Left lung (tissue), 10 donors: ENCODE measurements around the gene CDIP1. TPM values are rescaled to one million over a fixed set of nuclear protein-coding genes. Genes with fewer than 3 reads are reported as not detected.

Source experiments
- ATAC-seq: fragments of 200-7000 bp; cut with Tn5 transposase; one replicate; pipeline ENCODE4 v1.9.1; 2020; ENCODE audit warnings: moderate library complexity
- DNase-seq, 4 donors: peaks; one replicate each; pipeline ENCODE4 v3.0.0-alpha.2; 2013 to 2020
- H3K27ac ChIP-seq, 2 donors: fragments of 200-600 bp; sonication (generic) in 1 of 2; one replicate each; pipeline versions ENCODE4 v1.5.0 to v1.8.0; 2020 to 2021
- H3K27me3 ChIP-seq, 2 donors: fragments of 200-600 bp; sonication (generic) in 1 of 2; one replicate each; pipeline versions ENCODE4 v1.5.0 to v1.8.0; 2020 to 2021
- H3K36me3 ChIP-seq, 2 donors: fragments of 200-600 bp; sonication (generic) in 1 of 2; one replicate each; pipeline versions ENCODE4 v1.5.0 to v1.8.0; 2020 to 2021
- H3K4me1 ChIP-seq, 2 donors: fragments of 200-600 bp; one replicate each; pipeline ENCODE4 v1.8.0; 2021
- H3K4me3 ChIP-seq, 2 donors: fragments of 200-600 bp; sonication (generic) in 1 of 2; one replicate each; pipeline versions ENCODE4 v1.5.0 to v1.8.0; 2020 to 2021; ENCODE audit warnings: mild to moderate bottlenecking in 1 of 2
- H3K9me3 ChIP-seq, 2 donors: fragments of 200-600 bp; sonication (generic) in 1 of 2; one replicate each; pipeline versions ENCODE4 v1.5.0 to v1.8.0; 2020 to 2021
- intact Hi-C, 2 donors: fragments of 100-400 bp; cut with DNase I; formaldehyde crosslinking; loops; one replicate each; pipeline versions ENCODE4 v1.11.2 to v1.14.2; 2022
- polyA plus RNA-seq, 6 donors: library from polyadenylated mRNA; unstranded; fragments of 120-200 nt; gene quantifications; one replicate each; pipeline ENCODE4 v1.2.1, GENCODE V29; 2013; ENCODE audit not compliant: insufficient read length in 6 of 6
- total RNA-seq, 2 donors: library from RNA; stranded (reverse); fragmentation: NEBNext Ultra II Directional; extraction: Animal tissue kit (Norgen Biotek cat#: 25700); gene quantifications; one replicate each; pipeline ENCODE4 v1.2.1, GENCODE V29; 2021
- TF ChIP-seq, protein P1 (sequence below), 2 donors: fragments of 200-600 bp; sonication (generic) in 1 of 2; IDR thresholded peaks; one replicate each; pipeline versions ENCODE4 v1.5.0 to v1.8.0; 2021; ENCODE audit warnings: antibody characterized with exemption in 2 of 2
- donor health status: DM: no; HTN: yes; CAD: no.
- donor health status: DM: no; HTN: no; CAD: no.

The CDIP1 gene
- total and polyA plus RNA-seq, 8 donors = 18.1 to 27.0 (median 22.6) TPM

DNA sequence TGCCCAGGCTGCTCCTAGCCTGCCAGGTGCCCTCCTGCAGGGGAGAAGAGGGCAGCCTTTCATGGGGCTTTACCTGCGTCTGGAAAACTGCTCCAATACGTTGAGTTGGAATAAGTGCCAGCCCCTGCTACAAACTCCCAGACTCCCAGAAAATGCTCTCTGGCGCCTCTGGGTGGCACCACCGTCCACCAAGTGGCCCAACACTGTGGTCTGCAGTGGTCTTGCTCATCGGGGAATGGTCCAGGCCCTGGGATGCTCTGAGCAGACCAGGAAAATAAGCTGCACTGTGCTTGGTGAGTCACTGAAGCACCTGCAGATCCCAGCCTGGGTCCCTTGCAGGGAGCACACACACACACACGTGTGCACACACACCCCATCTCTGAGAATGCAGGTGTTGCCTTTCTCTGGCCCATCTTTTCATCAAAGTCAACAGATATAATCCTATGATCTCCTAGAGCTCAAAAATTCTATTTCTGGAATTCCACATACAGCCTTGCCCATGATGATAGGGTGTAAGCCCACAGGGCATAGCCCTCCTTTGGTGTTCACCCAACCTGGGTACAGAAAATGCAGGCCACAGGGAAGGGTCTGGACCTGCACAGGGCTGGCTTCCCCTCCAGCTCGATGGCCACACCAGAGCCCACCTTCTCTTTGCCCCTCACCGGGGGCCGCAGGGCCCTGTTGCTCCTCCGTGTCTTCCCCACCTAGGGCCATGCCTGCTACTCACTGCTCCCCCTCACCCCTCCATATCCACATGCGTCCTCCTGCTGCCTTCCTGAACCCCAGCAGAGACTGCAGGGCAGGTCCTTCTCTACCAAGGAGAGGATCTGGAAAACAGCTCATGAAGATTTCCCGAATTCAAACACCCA, 20.5 kb downstream of the CDIP1 start:
- Histone ChIP-seq H3K27me3 (no peaks in the 10 kb centered on the region), H3K4me1 (peaks cover 22 to 47% of the 10 kb centered on the region in 2 donors), H3K36me3 (peaks cover 0 to 10% of the 10 kb centered on the region in 2 donors), H3K4me3 (no peak overlapping the region), H3K9me3 (no peaks in the 10 kb centered on the region), H3K27ac (no peak overlapping the region)
- DNase-seq = peak in 1 of 4 donors; percentile 63
- TF ChIP-seq, protein P1, sequence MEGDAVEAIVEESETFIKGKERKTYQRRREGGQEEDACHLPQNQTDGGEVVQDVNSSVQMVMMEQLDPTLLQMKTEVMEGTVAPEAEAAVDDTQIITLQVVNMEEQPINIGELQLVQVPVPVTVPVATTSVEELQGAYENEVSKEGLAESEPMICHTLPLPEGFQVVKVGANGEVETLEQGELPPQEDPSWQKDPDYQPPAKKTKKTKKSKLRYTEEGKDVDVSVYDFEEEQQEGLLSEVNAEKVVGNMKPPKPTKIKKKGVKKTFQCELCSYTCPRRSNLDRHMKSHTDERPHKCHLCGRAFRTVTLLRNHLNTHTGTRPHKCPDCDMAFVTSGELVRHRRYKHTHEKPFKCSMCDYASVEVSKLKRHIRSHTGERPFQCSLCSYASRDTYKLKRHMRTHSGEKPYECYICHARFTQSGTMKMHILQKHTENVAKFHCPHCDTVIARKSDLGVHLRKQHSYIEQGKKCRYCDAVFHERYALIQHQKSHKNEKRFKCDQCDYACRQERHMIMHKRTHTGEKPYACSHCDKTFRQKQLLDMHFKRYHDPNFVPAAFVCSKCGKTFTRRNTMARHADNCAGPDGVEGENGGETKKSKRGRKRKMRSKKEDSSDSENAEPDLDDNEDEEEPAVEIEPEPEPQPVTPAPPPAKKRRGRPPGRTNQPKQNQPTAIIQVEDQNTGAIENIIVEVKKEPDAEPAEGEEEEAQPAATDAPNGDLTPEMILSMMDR (IDR thresholded peaks at IDR 0.05) = peak in 1 of 2 donors; percentile 35
- peak; percentile 34 for ATAC-seq
- intact Hi-C loops = loop anchor here in 1 of 2 donors (10.0 kb wide), 1 partner anchor 67 kb away; no protein-coding TSS in a partner anchor

DNA sequence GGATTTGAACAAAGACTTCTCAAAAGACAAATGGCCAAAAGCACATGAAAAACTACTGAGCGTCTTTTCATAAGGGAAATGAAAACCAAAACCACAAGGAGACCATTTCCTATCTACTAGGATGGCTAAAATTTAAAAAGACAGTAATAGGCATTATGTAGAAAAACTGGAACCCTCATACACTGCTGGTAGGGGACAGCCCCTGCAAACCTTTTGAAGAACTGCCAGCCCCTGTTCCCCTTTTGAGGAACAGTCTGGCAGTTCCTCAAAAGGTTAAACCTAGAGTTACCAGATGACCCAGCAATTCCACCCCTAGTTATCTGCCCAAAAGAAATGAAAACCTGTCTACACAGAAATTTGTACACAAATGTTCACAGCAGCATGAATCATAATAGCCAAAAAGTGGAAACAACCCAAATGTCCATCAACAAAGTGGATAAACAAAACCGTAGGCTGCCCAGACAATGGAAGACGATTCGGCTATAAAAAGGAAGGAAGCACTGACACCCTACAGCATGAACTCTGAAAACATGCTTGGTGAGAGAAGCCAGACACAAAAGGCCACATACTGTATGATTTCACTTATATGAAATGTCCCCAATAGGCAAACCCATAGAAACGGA, 22.9 kb downstream of the CDIP1 start:
- TF ChIP-seq, protein P1 (IDR thresholded peaks at IDR 0.05) = no peak
- DNase-seq (no peak), ATAC-seq (peak; percentile 43)
- H3K27ac ChIP-seq = peak overlapping the region; percentile 40 to 75
- H3K9me3 ChIP-seq = no peaks in the 10 kb centered on the region
- peaks cover 22 to 53% of the 10 kb centered on the region in 2 donors for H3K4me1 ChIP-seq
- no peaks in the 10 kb centered on the region for H3K27me3 ChIP-seq
- intact Hi-C loops = loop anchor here in 1 of 2 donors (10.0 kb wide), 1 partner anchor 69 kb away; no protein-coding TSS in a partner anchor
- H3K4me3 ChIP-seq = no peak overlapping the region
- peaks cover 0 to 30% of the 10 kb centered on the region in 2 donors for H3K36me3 ChIP-seq

DNA sequence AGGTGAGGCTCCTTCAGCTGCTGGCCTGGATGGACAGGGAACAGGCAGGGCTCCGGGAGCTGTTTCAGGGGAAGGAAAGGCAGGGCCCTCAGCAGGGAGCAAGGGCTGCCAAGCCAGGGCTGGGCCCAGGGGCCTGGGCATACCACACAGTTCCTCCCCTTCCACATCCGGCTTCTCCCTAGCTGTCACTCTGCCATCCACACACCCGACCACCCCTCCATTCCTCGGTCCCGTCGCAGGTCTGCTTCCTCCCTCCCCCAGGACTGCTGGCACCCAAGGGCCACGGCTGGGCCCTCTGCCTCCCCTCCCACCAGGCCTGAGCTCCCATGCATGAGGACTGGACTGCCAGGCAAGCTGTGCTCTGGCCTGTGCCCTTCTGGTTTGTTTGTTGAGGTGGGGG, 24.0 kb downstream of the CDIP1 start:
- ATAC-seq (peak; percentile 4), DNase-seq (no peak)

DNA sequence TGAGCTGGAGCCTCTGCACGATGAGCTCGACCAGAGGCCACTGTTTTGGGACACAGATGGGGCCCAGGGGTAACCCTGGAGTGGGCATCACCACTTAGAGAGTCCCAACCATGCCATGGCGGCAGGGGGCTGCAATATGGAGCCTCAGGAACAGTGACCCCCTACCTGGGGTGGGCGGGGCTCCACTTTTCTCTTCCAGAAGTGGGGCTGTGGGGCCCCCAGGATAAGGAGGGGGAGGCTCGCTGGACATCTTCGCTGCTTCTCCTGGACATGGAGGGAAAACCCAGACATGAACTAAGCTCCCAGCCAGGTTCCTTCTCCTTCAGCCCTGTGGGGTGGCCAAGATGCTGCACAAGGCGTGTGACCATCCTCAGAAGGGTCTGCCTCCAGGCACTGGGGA, 24.7 kb downstream of the CDIP1 start:
- DNase-seq = no peak
- Histone ChIP-seq H3K4me1 (peaks cover 22 to 57% of the 10 kb centered on the region in 2 donors), H3K9me3 (no peaks in the 10 kb centered on the region), H3K27ac (peak overlapping the region; percentile 40 to 75), H3K27me3 (no peaks in the 10 kb centered on the region), H3K36me3 (peaks cover 0 to 49% of the 10 kb centered on the region in 2 donors), H3K4me3 (no peak overlapping the region)
- intact Hi-C loops = loop anchor here in 1 of 2 donors (10.0 kb wide), 1 partner anchor 71 kb away; no protein-coding TSS in a partner anchor
- TF ChIP-seq, protein P1 (IDR thresholded peaks at IDR 0.05) = no peak
- no peak for ATAC-seq

More for the DNA sequence above, 24.0 kb downstream of the CDIP1 start:
- Histone ChIP-seq H3K36me3 (peaks cover 0 to 41% of the 10 kb centered on the region in 2 donors), H3K4me1 (peaks cover 22 to 57% of the 10 kb centered on the region in 2 donors), H3K4me3 (no peak overlapping the region), H3K9me3 (no peaks in the 10 kb centered on the region), H3K27me3 (no peaks in the 10 kb centered on the region), H3K27ac (peak overlapping the region; percentile 40 to 75)
- TF ChIP-seq, protein P1 (IDR thresholded peaks at IDR 0.05) = no peak
- intact Hi-C loops = loop anchor here in 1 of 2 donors (10.0 kb wide), 1 partner anchor 70 kb away; no protein-coding TSS in a partner anchor
